Measurements from ENCODE around the gene WDR82. TPM values are rescaled to one million over a fixed set of nuclear protein-coding genes. Genes with fewer than 3 reads are reported as not detected.

The WDR82 gene
- total RNA-seq, 6 donors from 2014 or later: 23.0 to 63.6 (median 46.8) TPM

DNA sequence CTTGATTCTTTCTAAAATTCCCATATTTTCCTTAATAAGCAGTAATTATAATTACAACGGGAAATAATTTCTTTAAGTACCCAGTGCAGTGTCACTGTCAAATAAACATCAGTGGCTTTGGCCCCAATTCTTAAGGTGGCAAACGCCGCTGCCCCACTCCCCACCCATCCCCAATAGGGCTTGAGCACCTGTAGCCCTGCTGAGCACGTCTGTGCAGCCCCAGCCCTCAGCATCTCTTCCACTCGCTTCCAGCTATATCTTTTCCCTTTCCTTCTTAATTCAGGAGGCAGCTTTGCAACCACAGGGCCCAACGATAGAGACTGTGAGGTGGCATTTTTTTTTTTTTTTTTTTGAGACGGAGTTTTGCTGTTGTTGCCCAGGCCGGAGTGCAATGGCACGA lies 23.8 kb downstream of the WDR82 start:
- H3K4me1 ChIP-seq: peaks cover 3 to 29% (median 10%) of the 10 kb centered on the region in 4 donors
- H3K4me3 ChIP-seq: no peak overlapping the region
- H3K27me3 ChIP-seq: no peaks in the 10 kb centered on the region
- peak overlapping the region in 1 of 4 donors; percentile 41 for H3K27ac ChIP-seq
- H3K36me3 ChIP-seq: peaks cover 41 to 100% (median 62%) of the 10 kb centered on the region in 4 donors
- 82 to 87% methylated on average over 9 of the region's 9 CpGs for WGBS, 2 donors
- H3K9me3 ChIP-seq: no peaks in the 10 kb centered on the region
- TF ChIP-seq, protein P1, sequence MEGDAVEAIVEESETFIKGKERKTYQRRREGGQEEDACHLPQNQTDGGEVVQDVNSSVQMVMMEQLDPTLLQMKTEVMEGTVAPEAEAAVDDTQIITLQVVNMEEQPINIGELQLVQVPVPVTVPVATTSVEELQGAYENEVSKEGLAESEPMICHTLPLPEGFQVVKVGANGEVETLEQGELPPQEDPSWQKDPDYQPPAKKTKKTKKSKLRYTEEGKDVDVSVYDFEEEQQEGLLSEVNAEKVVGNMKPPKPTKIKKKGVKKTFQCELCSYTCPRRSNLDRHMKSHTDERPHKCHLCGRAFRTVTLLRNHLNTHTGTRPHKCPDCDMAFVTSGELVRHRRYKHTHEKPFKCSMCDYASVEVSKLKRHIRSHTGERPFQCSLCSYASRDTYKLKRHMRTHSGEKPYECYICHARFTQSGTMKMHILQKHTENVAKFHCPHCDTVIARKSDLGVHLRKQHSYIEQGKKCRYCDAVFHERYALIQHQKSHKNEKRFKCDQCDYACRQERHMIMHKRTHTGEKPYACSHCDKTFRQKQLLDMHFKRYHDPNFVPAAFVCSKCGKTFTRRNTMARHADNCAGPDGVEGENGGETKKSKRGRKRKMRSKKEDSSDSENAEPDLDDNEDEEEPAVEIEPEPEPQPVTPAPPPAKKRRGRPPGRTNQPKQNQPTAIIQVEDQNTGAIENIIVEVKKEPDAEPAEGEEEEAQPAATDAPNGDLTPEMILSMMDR (IDR thresholded peaks at IDR 0.05): no peak
- TF ChIP-seq POLR2AphosphoS5 (IDR thresholded peaks at IDR 0.05): no peak
- no peak for TF ChIP-seq POLR2A (IDR thresholded peaks at IDR 0.05)
- TF ChIP-seq EP300 (IDR thresholded peaks at IDR 0.05): no peak
- DNase-seq: no peak
- no peak for ATAC-seq (ENCODE audit: low FRiP score in 2 of 2)

DNA sequence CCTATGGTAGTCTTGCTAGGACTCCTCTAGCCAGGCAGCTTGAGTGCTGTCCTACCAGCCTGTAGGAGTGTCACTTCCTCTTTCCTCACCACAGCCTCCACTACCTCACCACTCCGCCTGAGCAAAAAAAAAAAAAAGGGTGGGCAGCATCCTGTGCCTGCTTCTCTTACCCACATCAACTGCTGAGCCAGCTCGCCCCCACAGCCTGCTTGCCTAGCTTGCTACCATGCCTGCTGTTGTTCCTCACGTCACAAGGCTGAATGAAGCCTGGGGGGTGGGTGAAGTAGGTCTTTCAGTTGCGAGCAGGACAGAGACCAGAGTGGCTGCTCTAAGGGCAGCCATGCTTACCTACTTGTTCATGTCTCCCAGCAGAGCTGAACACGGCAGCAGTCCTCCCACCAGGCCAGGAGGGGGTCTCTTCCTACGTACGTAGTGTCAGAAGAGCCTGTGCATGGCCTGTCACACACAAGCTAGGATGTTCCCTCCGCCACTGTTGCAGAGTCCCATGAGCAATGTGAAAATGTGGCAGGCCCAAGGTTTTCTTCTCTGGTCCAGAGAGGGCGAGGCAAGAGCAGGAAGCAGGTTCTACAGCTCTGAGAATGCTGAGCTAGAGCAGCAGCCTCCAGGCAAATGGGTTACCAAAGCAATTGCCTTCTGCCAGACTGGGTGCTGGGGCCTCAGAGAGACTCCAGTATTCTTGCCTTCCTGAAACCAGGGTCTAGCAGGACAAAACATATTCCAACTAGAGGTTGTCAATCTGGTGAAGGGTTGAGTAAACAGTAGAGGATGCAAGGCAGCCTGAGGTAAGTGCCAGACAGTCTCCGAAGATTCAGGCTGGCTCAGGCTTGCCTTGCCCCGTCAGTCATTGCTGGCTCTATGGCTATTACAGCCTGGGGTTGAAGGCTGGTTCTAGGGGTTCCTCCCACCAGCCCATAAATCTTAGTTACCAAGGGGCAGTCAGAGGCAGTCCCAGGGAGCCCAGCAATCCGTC lies 24.8 kb downstream of the WDR82 start:
- 67 to 80% methylated on average over 8 to 12 of the region's 12 CpGs for WGBS, 2 donors
- Histone ChIP-seq H3K4me3 (no peak overlapping the region), H3K36me3 (peaks cover 31 to 100% (median 60%) of the 10 kb centered on the region in 4 donors), H3K27ac (peak overlapping the region; percentile 41 to 65 (median 54)), H3K4me1 (peaks cover 3 to 32% (median 10%) of the 10 kb centered on the region in 4 donors), H3K9me3 (no peaks in the 10 kb centered on the region), H3K27me3 (no peaks in the 10 kb centered on the region)
- TF ChIP-seq EP300 (IDR thresholded peaks at IDR 0.05): peak in 1 of 4 donors; percentile 15
- TF ChIP-seq, protein P1 (IDR thresholded peaks at IDR 0.05): no peak
- no peak for TF ChIP-seq POLR2A (IDR thresholded peaks at IDR 0.05)
- TF ChIP-seq POLR2AphosphoS5 (IDR thresholded peaks at IDR 0.05): peak; percentile 22 to 51
- peak; percentile 88 for ATAC-seq (ENCODE audit: low FRiP score in 2 of 2)
- peak in 1 of 2 donors; percentile 74 for DNase-seq

DNA sequence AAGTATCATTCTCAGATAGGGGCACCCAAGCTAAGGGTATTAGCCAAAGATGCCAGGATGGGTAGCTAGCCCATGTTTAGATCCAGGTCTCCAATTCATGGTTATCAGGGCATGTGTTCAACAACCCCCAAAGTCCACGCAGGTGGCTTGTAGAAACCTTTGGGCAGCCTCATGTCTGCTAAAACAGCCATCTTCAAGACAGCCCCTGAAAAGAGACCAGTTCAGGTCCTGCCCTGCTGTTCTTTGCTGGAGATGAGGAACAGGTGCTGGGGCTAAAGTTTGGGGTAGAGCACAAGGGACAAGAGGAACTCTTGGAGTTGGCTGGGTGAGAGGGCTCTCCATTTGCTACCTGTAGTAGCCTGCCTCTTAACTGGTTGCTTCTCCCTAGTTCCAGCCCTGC lies 28.3 kb downstream of the WDR82 start:
- H3K27ac ChIP-seq: no peak overlapping the region
- peaks cover 0 to 73% (median 32%) of the 10 kb centered on the region in 4 donors for H3K36me3 ChIP-seq
- H3K4me1 ChIP-seq: peaks cover 14 to 61% (median 27%) of the 10 kb centered on the region in 4 donors
- 100% methylated on average over 1 of the region's 1 CpG for WGBS, 2 donors
- TF ChIP-seq, protein P1 (IDR thresholded peaks at IDR 0.05): no peak
- TF ChIP-seq EP300 (IDR thresholded peaks at IDR 0.05) (no peak), POLR2A (IDR thresholded peaks at IDR 0.05) (no peak), POLR2AphosphoS5 (IDR thresholded peaks at IDR 0.05) (no peak)
- ATAC-seq (ENCODE audit: low FRiP score in 2 of 2) (no peak), DNase-seq (no peak)
- no peak overlapping the region for H3K4me3 ChIP-seq
- H3K9me3 ChIP-seq: no peaks in the 10 kb centered on the region
- H3K27me3 ChIP-seq: no peaks in the 10 kb centered on the region

DNA sequence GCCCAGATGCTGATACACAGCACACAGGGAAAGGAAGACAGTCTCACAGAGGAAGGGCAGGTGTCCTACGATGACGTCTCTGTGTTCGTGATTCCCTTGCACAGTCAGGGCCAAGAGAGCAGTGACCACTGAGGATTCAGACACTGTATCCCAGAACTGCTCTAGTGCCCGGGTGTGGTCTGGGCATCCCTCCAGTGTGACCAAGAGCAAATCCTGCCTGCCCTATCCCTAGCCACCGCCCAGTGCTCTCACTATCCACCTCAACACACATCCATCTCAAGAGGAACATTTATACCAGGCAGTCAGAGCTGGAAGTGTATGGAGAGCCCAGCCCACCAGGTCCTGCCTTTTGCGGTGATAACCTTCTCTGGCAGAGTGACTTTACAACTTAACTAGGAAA lies 28.8 kb downstream of the WDR82 start:
- no peak for ATAC-seq (ENCODE audit: low FRiP score in 2 of 2)
- no peaks in the 10 kb centered on the region for H3K27me3 ChIP-seq
- H3K4me1 ChIP-seq: peaks cover 18 to 64% (median 31%) of the 10 kb centered on the region in 4 donors
- no peaks in the 10 kb centered on the region for H3K9me3 ChIP-seq
- no peak for DNase-seq
- 87 to 90% methylated on average over 2 to 6 of the region's 6 CpGs for WGBS, 2 donors
- no peak for TF ChIP-seq POLR2AphosphoS5 (IDR thresholded peaks at IDR 0.05)
- TF ChIP-seq POLR2A (IDR thresholded peaks at IDR 0.05): no peak
- TF ChIP-seq, protein P1 (IDR thresholded peaks at IDR 0.05): no peak
- TF ChIP-seq EP300 (IDR thresholded peaks at IDR 0.05): no peak
- peaks cover 0 to 69% (median 30%) of the 10 kb centered on the region in 4 donors for H3K36me3 ChIP-seq
- H3K27ac ChIP-seq: no peak overlapping the region
- H3K4me3 ChIP-seq: no peak overlapping the region

Measured in upper lobe of left lung (tissue), 6 donors.